ENCODE data around the gene LZTS2. TPM values are rescaled to one million over a fixed set of nuclear protein-coding genes. Genes with fewer than 3 reads are reported as not detected.

The LZTS2 gene
- total RNA-seq, 4 donors from 2014 or later = 81.4 to 134 (median 98.7) TPM

GRCh38 chr10:101030496-101031127 is 31.0 kb downstream of the LZTS2 start:
- H3K27me3 ChIP-seq = no peaks in the 10 kb centered on the region
- TF ChIP-seq EP300 (IDR thresholded peaks at IDR 0.05) (no peak), POLR2A (IDR thresholded peaks at IDR 0.05) (no peak), CTCF (IDR thresholded peaks at IDR 0.05) (no peak)
- H3K4me1 ChIP-seq = peaks cover 0 to 37% (median 21%) of the 10 kb centered on the region in 4 donors
- H3K9me3 ChIP-seq = no peaks in the 10 kb centered on the region
- 10 to 29% methylated on average over 9 to 21 of the region's 25 CpGs for WGBS, 2 donors
- H3K4me3 ChIP-seq = peak overlapping the region; percentile 69 to 86 (median 80)
- H3K27ac ChIP-seq = peak overlapping the region in 3 of 4 donors; percentile 99
- peaks cover 0 to 12% (median 7%) of the 10 kb centered on the region in 3 donors for H3K36me3 ChIP-seq
- no peak for DNase-seq (ENCODE audit: low spot score in 2 of 2)

DNA sequence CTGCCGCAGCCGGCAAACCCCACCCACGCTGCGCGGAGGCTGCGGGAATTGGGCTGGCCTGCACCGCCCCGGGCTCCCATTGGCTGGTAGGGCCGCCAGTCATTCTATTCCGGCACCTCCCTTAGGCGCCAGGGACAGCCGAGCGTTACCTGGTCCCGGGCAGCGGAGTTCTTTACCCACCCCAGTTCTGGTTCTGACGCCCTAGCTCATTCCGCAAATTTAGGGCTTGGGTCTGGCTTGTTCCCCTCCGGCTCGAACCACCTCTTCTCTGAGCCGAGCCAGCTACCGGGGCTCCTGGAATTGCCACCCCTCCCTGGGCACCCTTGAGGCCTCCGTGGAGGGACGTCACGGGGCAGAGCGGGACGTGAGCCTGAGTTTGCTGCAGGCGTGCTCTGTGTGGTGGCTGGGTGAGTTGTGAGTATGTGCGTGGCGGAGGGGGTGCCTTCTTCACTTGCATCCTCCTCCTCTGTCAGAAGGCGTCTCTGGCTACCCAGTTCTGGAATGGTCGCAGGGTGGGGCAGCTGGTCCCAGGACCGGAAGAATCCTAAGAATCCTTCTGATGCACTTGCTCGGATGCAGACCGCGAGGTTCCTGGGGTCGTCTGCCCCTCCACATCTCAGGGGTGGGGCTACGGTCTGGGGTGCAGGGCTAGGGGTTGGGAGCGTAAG is 31.7 kb downstream of the LZTS2 start, which contains the start of the genes PDZD7 and SFXN3:
TSS of gene PDZD7 (minus strand) at position 2 of the 668 bp plus-strand sequence. CDS start 910 bp downstream, outside the sequence.
TSS of gene SFXN3 (plus strand) at position 107 of the 668 bp plus-strand sequence. CDS start 3,461 bp downstream, outside the sequence.
- Histone ChIP-seq H3K36me3 (peaks cover 0 to 18% (median 11%) of the 10 kb centered on the region in 3 donors), H3K4me1 (peaks cover 0 to 37% (median 21%) of the 10 kb centered on the region in 4 donors), H3K4me3 (peak within 1 kb of the TSS; percentile 69 to 86 (median 80)), H3K27ac (peak within 1 kb of the TSS; percentile 98 to 99 (median 99)), H3K9me3 (no peaks in the 10 kb centered on the region), H3K27me3 (no peaks in the 10 kb centered on the region)
- WGBS, 2 donors = 0 to 1% methylated on average over 18 to 29 of the region's 38 CpGs
- TF ChIP-seq POLR2A (IDR thresholded peaks at IDR 0.05) (peak; percentile 85 to 97), EP300 (IDR thresholded peaks at IDR 0.05) (peak in 1 of 2 donors; percentile 97), CTCF (IDR thresholded peaks at IDR 0.05) (peak in 2 of 5 experiments; percentile 34 to 39)
- peak; percentile 94 to 95 for DNase-seq (ENCODE audit: low spot score in 2 of 2)

GRCh38 chr10:101031796-101032636 is 32.4 kb downstream of the LZTS2 start:
- DNase-seq (ENCODE audit: low spot score in 2 of 2) = peak; percentile 71 to 73
- peaks cover 0 to 37% (median 21%) of the 10 kb centered on the region in 4 donors for H3K4me1 ChIP-seq
- TF ChIP-seq POLR2A (IDR thresholded peaks at IDR 0.05) (peak; percentile 42 to 88), EP300 (IDR thresholded peaks at IDR 0.05) (peak in 1 of 2 donors; percentile 95), CTCF (IDR thresholded peaks at IDR 0.05) (peak in 2 of 5 experiments; percentile 34 to 36)
- 0 to 1% methylated on average over 15 to 46 of the region's 47 CpGs for WGBS, 2 donors
- H3K9me3 ChIP-seq = no peaks in the 10 kb centered on the region
- H3K36me3 ChIP-seq = peaks cover 2 to 26% (median 18%) of the 10 kb centered on the region in 3 donors
- H3K4me3 ChIP-seq = peak overlapping the region; percentile 69 to 86 (median 80)
- no peaks in the 10 kb centered on the region for H3K27me3 ChIP-seq
- peak overlapping the region; percentile 98 to 99 (median 99) for H3K27ac ChIP-seq

GRCh38 chr10:101032637-101033224 is 33.1 kb downstream of the LZTS2 start:
- WGBS, 2 donors = 2 to 4% methylated on average over 6 of the region's 6 CpGs
- peak in 1 of 2 donors; percentile 65 for DNase-seq (ENCODE audit: low spot score in 2 of 2)

More at GRCh38 chr10:101032637-101033224, 33.1 kb downstream of the LZTS2 start:
- Histone ChIP-seq H3K4me3 (peak overlapping the region; percentile 69 to 86 (median 80)), H3K9me3 (no peaks in the 10 kb centered on the region), H3K36me3 (peaks cover 3 to 33% (median 25%) of the 10 kb centered on the region in 3 donors), H3K4me1 (peaks cover 0 to 37% (median 21%) of the 10 kb centered on the region in 4 donors), H3K27me3 (no peaks in the 10 kb centered on the region), H3K27ac (peak overlapping the region; percentile 98 to 99 (median 99))
- TF ChIP-seq POLR2A (IDR thresholded peaks at IDR 0.05) = no peak
- no peak for TF ChIP-seq EP300 (IDR thresholded peaks at IDR 0.05)
- no peak for TF ChIP-seq CTCF (IDR thresholded peaks at IDR 0.05)

All from tibial nerve (tissue), 4 donors.